DMS53 treated with DMSO at 0.1 percent for 48 hours (cell line): ENCODE data around the gene KATNBL1.
A peak's percentile ranks its signal among the peaks of the same experiment; 100 is the strongest.
"Not testable (repeated sequence)": the region's sequence is repeated elsewhere in the genome, so short reads cannot be mapped to it uniquely, and the experiment has no call there.

Source experiments
- DNase-seq: peaks from one replicate; lab custom pipeline; 2025; ENCODE audit not compliant: unreplicated experiment; lab: John Stamatoyannopoulos, UW

KATNBL1 gene

DNA sequence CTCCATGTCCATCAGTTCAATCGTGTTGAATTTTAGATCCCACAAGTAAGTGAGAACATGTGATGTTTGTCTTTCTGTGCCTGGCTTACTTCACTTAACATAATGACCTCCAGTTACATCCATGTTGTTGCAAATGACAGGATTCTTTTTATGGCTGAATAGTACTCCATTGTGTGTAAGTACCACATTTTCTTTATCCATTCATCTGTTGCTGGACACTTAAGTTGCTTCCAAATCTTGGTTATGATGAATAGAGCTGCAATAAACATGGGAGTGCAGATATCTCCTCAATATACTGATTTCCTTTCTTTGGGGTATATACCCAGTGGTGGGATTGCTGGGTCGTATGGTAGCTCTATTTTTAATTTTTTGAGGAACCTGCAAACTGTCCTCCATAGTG lies 89.5 kb downstream of the KATNBL1 start:
- not testable (repeated sequence) for DNase-seq

DNA sequence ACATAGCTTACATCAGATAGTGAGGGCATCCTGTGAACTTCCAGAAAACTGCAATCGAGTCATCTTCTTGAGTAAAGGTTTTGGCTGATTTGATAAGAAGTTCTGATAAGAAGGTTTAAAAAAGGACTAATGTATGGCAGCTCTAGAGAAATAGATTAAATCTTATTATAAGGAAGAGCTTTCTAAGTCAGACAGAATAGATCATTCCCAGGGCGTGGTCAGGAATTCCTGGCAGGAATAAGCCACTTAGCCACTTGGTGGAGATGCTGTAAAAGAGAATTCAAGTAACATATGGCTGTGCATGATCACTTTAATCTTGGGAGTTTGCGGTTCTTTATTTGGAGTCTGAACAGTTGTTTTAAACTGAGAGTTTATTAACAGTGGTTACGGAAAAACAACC lies 90.6 kb downstream of the KATNBL1 start:
- no peak for DNase-seq

DNA sequence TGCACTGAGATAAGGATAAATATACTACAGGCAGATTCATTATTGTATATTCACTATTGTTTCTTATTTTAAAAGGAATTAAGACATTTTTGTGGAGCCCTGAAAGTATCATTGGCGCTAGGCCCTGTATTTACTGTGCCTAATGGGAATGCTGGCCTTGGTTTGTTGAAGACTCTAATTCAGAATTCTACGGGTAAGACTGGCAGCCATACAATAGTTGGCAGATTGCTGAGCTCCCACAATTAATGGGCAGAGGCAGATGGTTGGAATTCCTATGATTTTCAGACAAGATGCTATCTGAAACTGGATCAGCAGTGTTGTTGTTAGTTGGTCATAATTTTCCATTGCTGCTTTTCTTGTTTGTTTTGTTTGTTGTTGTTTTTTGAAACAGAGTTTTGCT lies 93.3 kb downstream of the KATNBL1 start:
- no peak for DNase-seq

DNA sequence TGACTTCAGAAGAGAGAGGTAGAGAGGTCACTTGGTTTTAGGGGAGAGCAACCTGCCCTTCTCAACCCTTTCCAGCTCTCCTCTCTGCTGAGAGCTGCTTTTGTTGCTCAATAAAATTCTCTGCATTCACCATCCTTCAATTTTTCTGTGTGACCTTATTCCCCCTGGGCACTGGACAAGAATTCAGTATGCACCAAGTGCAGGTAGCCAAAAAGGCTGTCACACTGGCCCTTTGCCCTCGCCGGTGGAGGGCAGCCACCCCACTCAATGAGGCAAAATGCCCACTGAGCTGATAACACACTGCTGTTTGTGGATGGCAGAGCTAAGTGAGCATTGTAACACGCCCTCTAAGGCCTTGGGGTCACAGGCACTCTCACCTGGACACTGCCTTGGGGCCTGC lies 95.2 kb downstream of the KATNBL1 start:
- DNase-seq = no peak

DNA sequence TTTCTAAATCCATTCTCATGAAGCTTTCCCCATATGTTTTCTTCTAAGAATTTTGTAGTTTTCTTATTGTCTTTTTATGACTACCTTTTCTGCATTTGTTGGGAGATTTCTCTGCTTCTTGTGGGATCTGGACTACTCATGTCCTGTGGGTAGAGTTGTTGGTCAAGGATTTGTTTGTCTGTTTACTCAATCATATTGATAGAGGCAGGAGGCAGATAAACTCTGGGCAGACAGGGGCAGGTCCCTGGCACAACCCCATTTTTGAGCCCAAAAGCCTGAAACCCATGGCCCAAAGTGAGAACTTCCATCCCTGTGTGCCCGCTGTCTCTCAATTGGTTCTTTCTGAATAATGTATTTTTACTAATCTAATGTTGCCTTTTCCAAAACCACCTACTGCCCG lies 95.7 kb downstream of the KATNBL1 start:
- DNase-seq = no peak

DNA sequence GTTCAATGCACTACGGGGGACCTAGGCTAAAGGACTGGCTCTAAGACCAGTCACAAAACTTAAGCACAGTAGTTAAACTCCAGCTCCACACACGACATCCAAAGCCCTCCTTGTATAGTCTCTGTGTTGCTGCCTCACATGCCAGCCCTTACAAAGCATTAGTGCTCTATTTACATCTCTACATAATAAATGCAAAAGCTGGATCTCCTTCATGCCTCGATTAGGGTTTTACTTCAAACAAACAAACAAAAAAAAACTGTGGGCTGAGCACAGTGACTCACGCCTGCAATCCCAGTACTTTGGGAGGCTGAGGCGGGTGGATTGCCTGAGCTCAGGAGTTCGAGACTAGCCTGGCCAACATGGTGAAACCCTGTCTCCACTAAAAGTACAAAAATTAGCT lies 98.4 kb downstream of the KATNBL1 start:
- DNase-seq = no peak

DNA sequence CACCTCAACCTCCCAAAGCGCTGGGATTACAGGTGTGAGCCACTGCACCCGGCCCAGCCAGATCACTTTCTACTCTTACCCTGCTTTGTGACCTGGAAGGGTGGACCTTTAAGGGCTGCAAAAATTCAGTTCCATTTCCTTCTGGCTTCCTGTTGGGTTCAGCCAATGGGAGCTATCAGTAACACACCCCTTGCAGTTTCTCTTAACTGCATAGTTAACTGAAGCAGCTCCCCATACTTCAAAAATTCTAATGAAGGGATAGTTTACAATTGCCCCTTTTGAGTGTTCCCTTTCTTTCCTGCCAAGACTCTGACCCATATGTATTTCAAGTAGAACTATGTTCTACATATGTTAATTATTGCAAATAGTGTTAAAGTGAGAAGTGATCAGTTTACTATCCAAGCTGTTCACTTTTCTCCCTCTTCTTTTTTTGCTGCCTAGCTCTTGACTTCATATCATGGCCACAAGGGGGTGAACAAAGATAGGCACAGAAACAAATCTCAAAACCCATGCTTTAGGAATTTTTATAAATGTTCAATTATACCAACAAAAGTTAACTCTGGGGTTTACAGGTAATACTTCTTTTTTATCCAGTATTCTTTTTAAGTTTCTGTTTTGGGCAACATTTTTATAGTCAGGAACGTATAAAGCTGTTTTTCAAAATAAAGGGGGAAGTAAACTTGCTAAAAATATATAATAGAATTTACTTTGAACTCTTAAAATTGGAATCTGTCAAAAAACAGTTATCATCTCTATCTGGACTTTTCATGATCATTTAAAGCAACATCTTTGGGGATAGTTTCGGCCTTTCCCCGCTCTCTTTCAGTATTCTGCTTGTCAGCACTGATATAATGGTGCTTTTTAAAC lies 99.9 kb downstream of the KATNBL1 start:
- DNase-seq = peak; percentile 1

DNA sequence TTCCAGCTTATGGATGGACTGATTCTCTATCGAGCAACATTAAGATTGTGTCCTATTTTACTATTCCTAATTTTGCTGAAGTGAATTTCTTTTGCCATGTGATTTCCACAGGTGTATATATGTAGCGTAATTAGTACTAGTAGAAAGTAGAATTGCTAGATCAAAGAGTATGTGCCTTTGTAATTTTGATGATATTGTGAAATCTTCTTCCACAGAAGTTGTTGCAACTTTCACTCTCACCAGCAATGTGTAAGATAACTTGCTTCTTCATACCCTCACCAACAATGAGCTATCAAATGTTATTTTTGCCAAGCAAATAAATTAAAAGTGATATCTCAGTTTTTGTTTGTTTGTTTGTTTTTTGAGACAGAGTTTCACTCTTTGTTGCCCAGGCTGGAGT lies 102.6 kb downstream of the KATNBL1 start:
- DNase-seq = no peak

DNA sequence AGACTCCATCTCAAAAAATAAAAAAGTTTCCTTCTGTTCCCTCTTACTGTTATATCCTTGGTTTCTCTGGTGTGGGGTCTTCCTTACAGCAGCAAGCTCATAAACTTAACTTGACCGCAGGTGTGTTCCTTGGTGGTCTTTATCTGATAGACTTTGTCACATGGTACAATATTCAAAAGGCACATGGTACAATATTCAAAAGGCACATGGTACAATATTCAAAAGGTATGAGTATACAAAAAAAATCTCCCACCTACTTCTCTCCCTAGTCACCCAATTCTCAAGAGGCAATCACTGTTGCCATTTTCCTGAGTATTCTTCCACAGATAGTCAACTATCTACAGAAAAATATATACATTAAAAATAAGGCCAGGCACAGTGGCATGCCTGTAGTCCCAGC lies 103.5 kb downstream of the KATNBL1 start:
- DNase-seq = no peak

DNA sequence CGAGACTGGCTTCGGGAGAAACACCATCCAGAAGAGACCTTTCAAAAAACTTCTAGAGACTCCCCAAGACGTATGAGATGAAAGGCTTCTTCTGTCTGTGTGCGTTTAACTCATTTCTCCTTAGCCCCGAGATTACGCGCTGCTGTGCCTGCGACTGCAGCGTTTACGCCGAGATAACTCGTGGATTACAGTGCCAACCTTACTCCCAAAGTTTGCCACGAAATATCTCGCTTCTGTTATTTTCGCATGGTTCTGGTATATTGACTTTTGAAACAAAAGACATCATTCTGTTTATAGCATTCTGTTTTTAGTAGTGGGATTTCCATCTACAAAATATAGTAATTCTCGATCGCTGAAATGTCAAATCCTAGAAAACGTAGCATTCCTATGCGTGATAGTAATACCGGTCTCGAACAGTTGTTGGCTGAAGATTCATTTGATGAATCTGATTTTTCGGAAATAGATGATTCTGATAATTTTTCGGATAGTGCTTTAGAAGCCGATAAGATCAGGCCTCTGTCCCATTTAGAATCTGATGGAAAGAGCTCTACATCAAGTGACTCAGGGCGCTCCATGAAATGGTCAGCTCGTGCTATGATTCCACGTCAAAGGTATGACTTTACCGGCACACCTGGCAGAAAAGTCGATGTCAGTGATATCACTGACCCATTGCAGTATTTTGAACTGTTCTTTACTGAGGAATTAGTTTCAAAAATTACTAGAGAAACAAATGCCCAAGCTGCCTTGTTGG lies 107.5 kb downstream of the KATNBL1 start:
- DNase-seq = no peak

DNA sequence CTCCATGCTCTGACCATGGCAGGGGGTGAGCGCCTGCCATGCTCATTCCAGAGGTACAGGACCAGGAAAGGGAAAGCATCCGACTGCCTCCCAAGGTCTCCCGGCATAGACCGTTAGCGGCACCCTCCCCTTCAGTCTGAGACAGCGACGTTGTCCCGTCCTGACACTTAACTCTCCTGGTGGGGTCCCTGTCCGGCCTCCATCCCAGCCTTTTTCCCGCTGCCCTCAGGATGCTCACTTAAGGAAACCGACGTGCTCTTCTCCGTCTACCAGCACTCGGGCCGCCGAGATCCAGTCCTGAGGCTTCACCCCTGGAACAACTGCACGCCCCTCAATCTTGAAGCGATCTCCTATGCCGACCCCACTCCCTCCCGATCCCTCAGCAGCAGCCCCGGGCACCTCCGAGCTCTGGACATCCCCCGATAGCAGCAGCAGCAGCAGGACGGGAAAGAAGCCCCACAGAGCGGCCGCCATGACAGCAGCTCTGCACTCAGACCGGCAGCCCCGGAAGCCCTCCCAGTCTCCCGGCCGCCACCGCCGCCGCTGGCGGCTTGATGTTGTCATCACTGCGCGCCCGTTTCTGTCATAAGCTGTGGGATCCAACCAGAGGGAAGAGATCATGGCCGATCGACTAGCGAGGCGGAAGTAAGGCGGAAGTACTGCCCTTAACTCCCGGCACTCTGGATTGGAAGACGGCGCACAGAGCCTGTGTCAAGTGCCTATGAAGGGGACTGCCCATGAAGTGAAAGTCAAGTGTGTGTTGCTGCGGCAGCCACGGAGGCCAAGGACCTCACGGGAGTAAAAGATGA lies 108.3 kb downstream of the KATNBL1 start, which contains the start of the genes EMC7 and PGBD4:
Gene EMC7 (minus strand): TSS at position 497 of the 809 bp plus-strand sequence. CDS start 23 bp downstream, at position 474.
Gene PGBD4 (plus strand): TSS at position 718 of the 809 bp plus-strand sequence. CDS start 449 bp downstream, outside the sequence.
- DNase-seq = peak; percentile 87

DNA sequence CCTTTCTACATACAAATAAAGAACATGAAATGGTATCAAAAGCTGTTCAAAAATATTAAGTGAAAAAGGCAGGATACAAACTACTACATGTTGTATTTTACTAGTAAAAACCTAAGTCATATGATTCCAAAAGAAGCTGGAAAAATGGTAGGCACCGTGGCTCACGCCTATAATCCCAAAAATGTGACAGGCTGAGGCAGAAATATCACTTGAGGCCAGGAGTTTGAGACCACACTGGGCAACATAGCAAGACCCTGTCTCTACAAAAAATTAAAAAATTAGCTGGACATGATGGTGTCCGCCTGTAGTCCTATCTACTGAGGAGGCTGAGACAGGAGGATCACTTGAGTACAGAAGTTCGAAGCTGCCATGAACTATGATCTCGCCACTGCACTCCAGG lies 110.0 kb downstream of the KATNBL1 start:
- no peak for DNase-seq
